NCI-H2227 (cell line): ENCODE results near the gene IL4R.
"Not testable (repeated sequence)": the region's sequence is repeated elsewhere in the genome, so short reads cannot be mapped to it uniquely, and the experiment has no call there.

Experiments used
- DNase-seq: peaks from one replicate; lab custom pipeline; 2025; ENCODE audit not compliant: unreplicated experiment; lab: John Stamatoyannopoulos, UW

IL4R gene

GRCh38 chr16:27313422-27314160, at the start of gene IL4R:
Gene IL4R, plus strand, starts transcription at chr16:27313974. Its CDS starts 26,230 bp downstream, at chr16:27340204.
- DNase-seq: no peak

GRCh38 chr16:27264151-27264550, 49.6 kb upstream of the IL4R start:
- no peak for DNase-seq

GRCh38 chr16:27265982-27266381, 47.8 kb upstream of the IL4R start:
- no peak for DNase-seq

GRCh38 chr16:27267037-27267677, 46.6 kb upstream of the IL4R start:
- DNase-seq: no peak

GRCh38 chr16:27268376-27269299, 45.1 kb upstream of the IL4R start, which contains the start of gene NSMCE1:
Gene NSMCE1, minus strand, starts transcription at chr16:27268772. Its CDS starts 11,202 bp downstream, at chr16:27257570.
- peak; percentile 98 for DNase-seq

- DNase-seq: no peak
These were observed 44.2 kb upstream of the IL4R start for GRCh38 chr16:27269300-27270150.

- no peak for DNase-seq
These were observed 43.4 kb upstream of the IL4R start for GRCh38 chr16:27270349-27270748.

GRCh38 chr16:27272076-27272475, 41.7 kb upstream of the IL4R start:
- no peak for DNase-seq

- not testable (repeated sequence) for DNase-seq
These were observed 41.1 kb upstream of the IL4R start for GRCh38 chr16:27272697-27273096.

- DNase-seq: no peak
These were observed 40.5 kb upstream of the IL4R start for GRCh38 chr16:27273330-27273669.

GRCh38 chr16:27273670-27274423, 39.9 kb upstream of the IL4R start:
- no peak for DNase-seq

- not testable (repeated sequence) for DNase-seq
These were observed 39.3 kb upstream of the IL4R start for GRCh38 chr16:27274424-27274874.

GRCh38 chr16:27275394-27275793, 38.4 kb upstream of the IL4R start:
- DNase-seq: no peak

GRCh38 chr16:27281243-27281642, 32.5 kb upstream of the IL4R start:
- no peak for DNase-seq

- no peak for DNase-seq
These were observed 28.7 kb upstream of the IL4R start for GRCh38 chr16:27284865-27285675.

GRCh38 chr16:27285676-27286196, 28.0 kb upstream of the IL4R start:
- DNase-seq: no peak

- no peak for DNase-seq
These were observed 27.3 kb upstream of the IL4R start for GRCh38 chr16:27286451-27286850.

- no peak for DNase-seq
These were observed 26.5 kb upstream of the IL4R start for GRCh38 chr16:27287051-27287811.
